Keratinocyte (primary cell): ENCODE measurements around the gene OXCT1. TPM values are rescaled to one million over a fixed set of nuclear protein-coding genes. Genes with fewer than 3 reads are reported as not detected.

Source experiments
- DNase-seq: peaks from one replicate; pipeline ENCODE4 v3.0.0-alpha.2; 2011; ENCODE audit warnings: low read depth, missing footprints, low spot score
- FAIRE-seq: peaks from 2 replicates; lab custom pipeline; 2011; peaks lifted over from hg19 to GRCh38; lab: Jason Lieb, UNC
- H2AFZ ChIP-seq: 2 replicates; pipeline ENCODE4 v1.6.0; 2012; ENCODE audit warnings: low read length, control low read depth, inconsistent platforms; ENCODE audit not compliant: control insufficient read depth
- H3K27ac ChIP-seq: 2 replicates; pipeline ENCODE4 v1.5.1; 2011; ENCODE audit warnings: low read length; ENCODE audit not compliant: control insufficient read depth, insufficient read depth
- H3K27me3 ChIP-seq: 3 replicates; pipeline ENCODE4 v1.6.0; 2011; ENCODE audit warnings: low read length; ENCODE audit not compliant: control insufficient read depth, insufficient read depth; ENCODE audit errors: extremely low read depth
- H3K36me3 ChIP-seq, 2 experiments: 2 replicates in 1 of 2; 3 replicates in 1 of 2; pipeline ENCODE4 v1.5.1; 2011; ENCODE audit warnings: low read length in 2 of 2, mild to moderate bottlenecking in 1 of 2; ENCODE audit not compliant: control insufficient read depth in 2 of 2, insufficient read depth in 2 of 2; ENCODE audit errors: extremely low read depth in 1 of 2
- H3K4me1 ChIP-seq: 3 replicates; pipeline ENCODE4 v1.5.1; 2011; ENCODE audit warnings: low read length; ENCODE audit not compliant: control insufficient read depth, insufficient read depth; ENCODE audit errors: extremely low read depth
- H3K4me2 ChIP-seq: 3 replicates; pipeline ENCODE4 v1.6.0; 2011; ENCODE audit warnings: low read depth, low read length; ENCODE audit not compliant: control insufficient read depth, insufficient read depth; ENCODE audit errors: extremely low read depth
- H3K4me3 ChIP-seq, 3 experiments: fragments of 200-600 bp in 1 of 3; sonication (generic) in 1 of 3; 2 replicates in 2 of 3; 3 replicates in 1 of 3; pipeline ENCODE4 v1.5.1; 2011 to 2016; ENCODE audit warnings: low read length in 3 of 3, mild to moderate bottlenecking in 3 of 3, control low read depth in 2 of 3, inconsistent platforms in 1 of 3, low read depth in 1 of 3, mixed read lengths in 1 of 3, mixed run types in 1 of 3, moderate library complexity in 1 of 3; ENCODE audit not compliant: control insufficient read depth in 2 of 3, insufficient read depth in 2 of 3; ENCODE audit errors: extremely low read depth in 1 of 3
- H3K79me2 ChIP-seq: 2 replicates; pipeline ENCODE4 v1.6.0; 2012; ENCODE audit warnings: low read length; ENCODE audit not compliant: control insufficient read depth, insufficient read depth
- H3K9ac ChIP-seq: 3 replicates; pipeline ENCODE4 v1.6.0; 2011; ENCODE audit warnings: low read length; ENCODE audit not compliant: control insufficient read depth, insufficient read depth; ENCODE audit errors: extremely low read depth
- H3K9me1 ChIP-seq: 3 replicates; pipeline ENCODE4 v1.6.0; 2011; ENCODE audit warnings: low read length; ENCODE audit not compliant: control insufficient read depth, insufficient read depth; ENCODE audit errors: extremely low read depth
- H3K9me3 ChIP-seq: 2 replicates; pipeline ENCODE4 v1.5.1; 2012; ENCODE audit warnings: low read depth, low read length; ENCODE audit not compliant: control insufficient read depth
- H4K20me1 ChIP-seq: 3 replicates; pipeline ENCODE4 v1.6.0; 2011; ENCODE audit warnings: low read length; ENCODE audit not compliant: control insufficient read depth, insufficient read depth; ENCODE audit errors: extremely low read depth
- EZH2 ChIP-seq: IDR thresholded peaks from one replicate; pipeline ENCODE4 v1.6.1; 2012; ENCODE audit warnings: inconsistent platforms, mild to moderate bottlenecking, low read length, moderate library complexity
- dilution Hi-C: fragments of 300-500 bp; cut with MboI; formaldehyde crosslinking; loops from one replicate; pipeline ENCODE4 v1.7.0; 2020; ENCODE audit warnings: low sequenced_read_pairs; ENCODE audit not compliant: extremely low pct_ligation_motif_present
- polyA plus RNA-seq, 5 experiments: library from polyadenylated mRNA; depleted of rRNA in 3 of 5; stranded (reverse) in 3 of 5; stranded (forward) in 1 of 5; unstranded in 1 of 5; fragments of >200 nt; gene quantifications; 1 replicate in 1 of 5; 2 replicates in 3 of 5; 3 replicates in 1 of 5; pipeline versions ENCODE4 v1.2.1 to v1.2.3, GENCODE V29; 2011 to 2012; ENCODE audit warnings: missing spikeins in 2 of 5, low read depth in 1 of 5, low replicate concordance in 1 of 5
- TF ChIP-seq, protein P1 (sequence below), 3 experiments: IDR thresholded peaks in 1 of 3; conservative IDR thresholded peaks in 1 of 3; optimal IDR thresholded peaks in 1 of 3; 2 replicates in 2 of 3; 3 replicates in 1 of 3; pipeline versions ENCODE3 to v1.5.1; 2011; ENCODE audit warnings: low read length in 3 of 3, mild to moderate bottlenecking in 3 of 3, moderate library complexity in 2 of 3, control low read depth in 1 of 3, inconsistent platforms in 1 of 3; ENCODE audit not compliant: insufficient read depth in 2 of 3; ENCODE audit errors: extremely low read depth in 1 of 3

Gene OXCT1
- polyA plus RNA-seq, 1 donor (not counting 4 experiments of a cell fraction or from before 2014, with no cell fraction given) = 34.0 TPM

DNA sequence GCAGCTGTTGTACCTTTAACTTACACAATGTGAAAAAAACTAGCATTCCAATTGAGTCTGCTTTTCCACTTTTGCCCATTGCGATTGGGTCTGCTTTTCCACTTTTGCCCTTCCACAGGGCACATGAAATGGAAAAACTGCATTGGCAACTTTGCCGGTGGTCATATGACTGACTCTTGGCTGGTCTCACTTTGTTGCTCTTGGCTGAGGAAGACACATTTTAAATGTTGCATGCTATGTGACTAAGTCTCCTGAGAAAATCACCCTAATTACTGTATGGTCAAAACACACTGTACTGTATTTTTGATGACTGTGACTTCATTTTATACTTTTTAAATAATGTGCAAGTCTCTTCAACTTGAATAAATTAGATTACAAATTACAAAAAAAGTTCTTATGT is 1.6 kb upstream of the OXCT1 start:
- no peaks in the 10 kb centered on the region for H3K9me3 ChIP-seq
- H3K9ac ChIP-seq = no peak overlapping the region
- dilution Hi-C loops = no loop called here
- H4K20me1 ChIP-seq = no peaks in the 10 kb centered on the region
- DNase-seq (no peak), FAIRE-seq (no peak)
- no peak overlapping the region for H3K4me2 ChIP-seq
- no peak overlapping the region for H2AFZ ChIP-seq
- H3K36me3 ChIP-seq = no peaks in the 10 kb centered on the region
- H3K4me1 ChIP-seq = peaks cover 17% of the 10 kb centered on the region
- no peak overlapping the region for H3K27ac ChIP-seq
- no peaks in the 10 kb centered on the region for H3K9me1 ChIP-seq
- no peaks in the 10 kb centered on the region for H3K27me3 ChIP-seq
- TF ChIP-seq, protein P1, sequence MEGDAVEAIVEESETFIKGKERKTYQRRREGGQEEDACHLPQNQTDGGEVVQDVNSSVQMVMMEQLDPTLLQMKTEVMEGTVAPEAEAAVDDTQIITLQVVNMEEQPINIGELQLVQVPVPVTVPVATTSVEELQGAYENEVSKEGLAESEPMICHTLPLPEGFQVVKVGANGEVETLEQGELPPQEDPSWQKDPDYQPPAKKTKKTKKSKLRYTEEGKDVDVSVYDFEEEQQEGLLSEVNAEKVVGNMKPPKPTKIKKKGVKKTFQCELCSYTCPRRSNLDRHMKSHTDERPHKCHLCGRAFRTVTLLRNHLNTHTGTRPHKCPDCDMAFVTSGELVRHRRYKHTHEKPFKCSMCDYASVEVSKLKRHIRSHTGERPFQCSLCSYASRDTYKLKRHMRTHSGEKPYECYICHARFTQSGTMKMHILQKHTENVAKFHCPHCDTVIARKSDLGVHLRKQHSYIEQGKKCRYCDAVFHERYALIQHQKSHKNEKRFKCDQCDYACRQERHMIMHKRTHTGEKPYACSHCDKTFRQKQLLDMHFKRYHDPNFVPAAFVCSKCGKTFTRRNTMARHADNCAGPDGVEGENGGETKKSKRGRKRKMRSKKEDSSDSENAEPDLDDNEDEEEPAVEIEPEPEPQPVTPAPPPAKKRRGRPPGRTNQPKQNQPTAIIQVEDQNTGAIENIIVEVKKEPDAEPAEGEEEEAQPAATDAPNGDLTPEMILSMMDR (optimal IDR thresholded peaks at IDR 0.05 in 1 of 3, IDR thresholded peaks at IDR 0.05 in 1 of 3, conservative IDR thresholded peaks at IDR 0.05 in 1 of 3; ENCODE audit: extremely low read depth in 1 of 3, insufficient read depth in 2 of 3, low read length in 3 of 3) = no peak
- TF ChIP-seq EZH2 = no peak
- peaks cover 20% of the 10 kb centered on the region for H3K79me2 ChIP-seq
- H3K4me3 ChIP-seq = no peak overlapping the region

DNA sequence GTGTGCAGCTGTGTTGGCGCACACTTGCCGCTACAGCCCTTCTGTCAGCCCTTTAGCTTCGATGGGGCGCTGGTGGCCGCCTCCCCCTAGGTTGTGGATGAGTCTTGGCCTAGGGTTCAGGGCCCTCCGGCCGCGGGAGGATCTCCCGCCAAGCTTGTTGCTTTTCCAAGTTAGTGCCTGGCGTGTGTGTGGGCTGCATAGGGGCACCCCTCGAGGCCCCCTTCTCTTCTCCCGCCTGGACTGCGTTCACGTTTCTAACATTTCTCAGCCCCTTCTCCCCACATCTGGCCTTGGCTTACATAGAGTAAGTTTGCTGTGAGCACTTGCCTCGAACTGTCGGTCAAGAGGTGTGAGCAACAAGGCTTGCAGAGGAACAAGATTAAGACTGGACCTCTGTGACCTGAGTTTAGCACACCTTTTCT is 413 bp upstream of the OXCT1 start:
- H3K4me3 ChIP-seq = peak overlapping the region; percentile 82 to 92 (median 85)
- no peak for FAIRE-seq

More for the DNA sequence above, 413 bp upstream of the OXCT1 start:
- peaks cover 27% of the 10 kb centered on the region for H3K79me2 ChIP-seq
- peak overlapping the region; percentile 99 for H2AFZ ChIP-seq
- no peaks in the 10 kb centered on the region for H3K27me3 ChIP-seq
- H3K27ac ChIP-seq = peak overlapping the region; percentile 83
- no peaks in the 10 kb centered on the region for H4K20me1 ChIP-seq
- no peaks in the 10 kb centered on the region for H3K36me3 ChIP-seq
- no peak for DNase-seq
- no peaks in the 10 kb centered on the region for H3K9me1 ChIP-seq
- no peaks in the 10 kb centered on the region for H3K9me3 ChIP-seq
- H3K4me2 ChIP-seq = peak overlapping the region; percentile 91
- dilution Hi-C loops = no loop called here
- peak overlapping the region; percentile 91 for H3K9ac ChIP-seq
- TF ChIP-seq, protein P1 (optimal IDR thresholded peaks at IDR 0.05 in 1 of 3, IDR thresholded peaks at IDR 0.05 in 1 of 3, conservative IDR thresholded peaks at IDR 0.05 in 1 of 3; ENCODE audit: extremely low read depth in 1 of 3, insufficient read depth in 2 of 3, low read length in 3 of 3) = no peak
- TF ChIP-seq EZH2 = no peak
- peaks cover 22% of the 10 kb centered on the region for H3K4me1 ChIP-seq
